HCT116 (cell line): Measurements from ENCODE around the gene USH1C. TPM values are rescaled to one million over a fixed set of nuclear protein-coding genes. Genes with fewer than 3 reads are reported as not detected.

Experiments
- ATAC-seq: fragments of 200-7000 bp; cut with Tn5 transposase; 2 replicates; pipeline ENCODE4 v1.9.1; 2020; ENCODE audit warnings: mild to moderate bottlenecking, moderate library complexity
- BruUV-seq: library from RNA; stranded (reverse); fragments of 400-500 nt; replicated peaks from 2 replicates; lab custom pipeline; 2021; lab: Mats Ljungman, UMichigan
- CTCF ChIA-PET: fragments of 300-600 bp; sonication (Branson Sonifier 250); formaldehyde crosslinking; loops from one replicate; lab custom pipeline; 2021; ENCODE audit warnings: antibody characterized with exemption; lab: Charles Lee
- POLR2A ChIA-PET: fragments of 300-600, 350-600 bp; sonication (Branson Sonifier 250); formaldehyde crosslinking; loops from one replicate; lab custom pipeline; 2021; ENCODE audit warnings: antibody characterized with exemption; lab: Charles Lee
- RAD21 ChIA-PET, 2 experiments: fragments of 300-600 bp; sonication (Branson Sonifier 250); formaldehyde crosslinking; loops; one replicate each; lab custom pipeline; 2023; ENCODE audit warnings: low total read pairs in 2 of 2; ENCODE audit not compliant: uncharacterized antibody in 2 of 2, unreplicated experiment in 2 of 2, low non-redundant PET in 1 of 2; lab: Charles Lee
- DNase-seq: peaks from one replicate; pipeline ENCODE4 v3.0.0-alpha.2; 2010; ENCODE audit warnings: low read depth, low spot score
- H2AFZ ChIP-seq: fragments of 200-600 bp; shearing (Covaris generic), sonication (generic); 2 replicates; pipeline ENCODE4 v1.6.1; 2017; ENCODE audit warnings: low read depth, mixed run types, mixed read lengths, antibody characterized with exemption, low read length; ENCODE audit not compliant: poor library complexity, severe bottlenecking
- H3K27ac ChIP-seq: 2 replicates; pipeline ENCODE4 v1.5.1; 2012; ENCODE audit warnings: low read depth, low read length
- H3K27me3 ChIP-seq: fragments of 200-600 bp; sonication (generic); 2 replicates; pipeline ENCODE4 v1.6.1; 2016; ENCODE audit warnings: mixed run types, low read length, mixed read lengths; ENCODE audit not compliant: insufficient read depth
- H3K36me3 ChIP-seq, 2 experiments: fragments of 200-500 bp in 1 of 2; fragments of 200-600 bp in 1 of 2; sonication (Bioruptor generic) in 1 of 2; sonication (generic) in 1 of 2; 2 replicates each; pipeline versions ENCODE4 v1.5.1 to v1.6.1; 2014 to 2016; ENCODE audit warnings: low read length in 2 of 2, inconsistent platforms in 1 of 2, mixed read lengths in 1 of 2, mixed run types in 1 of 2; ENCODE audit not compliant: insufficient read depth in 2 of 2, control insufficient read depth in 1 of 2
- H3K4me1 ChIP-seq, 2 experiments: fragments of 200-600 bp in 1 of 2; sonication (generic) in 1 of 2; 2 replicates each; pipeline versions ENCODE4 v1.5.1 to v1.6.1; 2012 to 2017; ENCODE audit warnings: low read length in 2 of 2, inconsistent platforms in 1 of 2, mild to moderate bottlenecking in 1 of 2, mixed read lengths in 1 of 2, mixed run types in 1 of 2, moderate library complexity in 1 of 2; ENCODE audit not compliant: insufficient read depth in 2 of 2, control insufficient read depth in 1 of 2
- H3K4me2 ChIP-seq: fragments of 200-600 bp; sonication (generic); 2 replicates; pipeline ENCODE4 v1.6.1; 2017; ENCODE audit warnings: mixed run types, low read length, mixed read lengths
- H3K4me3 ChIP-seq, 2 experiments: fragments of 200-600 bp in 1 of 2; sonication (generic) in 1 of 2; replicated peaks in 1 of 2; 2 replicates each; pipeline ENCODE4 v1.5.1; 2011 to 2016; ENCODE audit warnings: low read length in 2 of 2, control low read depth in 1 of 2, low read depth in 1 of 2, mild to moderate bottlenecking in 1 of 2, mixed read lengths in 1 of 2, mixed run types in 1 of 2
- H3K79me2 ChIP-seq: fragments of 200-600 bp; sonication (generic); 2 replicates; pipeline ENCODE4 v1.6.1; 2017; ENCODE audit warnings: mild to moderate bottlenecking, mixed run types, low read length, moderate library complexity, mixed read lengths; ENCODE audit not compliant: insufficient read depth
- H3K9ac ChIP-seq: fragments of 200-600 bp; sonication (generic); 2 replicates; pipeline ENCODE4 v1.6.1; 2016; ENCODE audit warnings: low read length, mixed read lengths
- H3K9me2 ChIP-seq: fragments of 200-600 bp; sonication (generic), shearing (Covaris generic); 2 replicates; pipeline ENCODE4 v1.6.1; 2017; ENCODE audit warnings: mixed run types, mild to moderate bottlenecking, moderate library complexity; ENCODE audit not compliant: insufficient read depth
- H3K9me3 ChIP-seq, 2 experiments: fragments of 200-500 bp in 1 of 2; fragments of 200-600 bp in 1 of 2; sonication (Bioruptor generic) in 1 of 2; sonication (generic) in 1 of 2; 2 replicates each; pipeline ENCODE4 v1.6.1; 2014 to 2017; ENCODE audit warnings: low read length in 2 of 2, mixed read lengths in 2 of 2, inconsistent platforms in 1 of 2, low read depth in 1 of 2, mild to moderate bottlenecking in 1 of 2, mixed run types in 1 of 2, moderate library complexity in 1 of 2; ENCODE audit not compliant: control insufficient read depth in 1 of 2, insufficient read depth in 1 of 2
- H4K20me1 ChIP-seq: fragments of 200-600 bp; sonication (generic), shearing (Covaris generic); 2 replicates; pipeline ENCODE4 v1.6.1; 2017; ENCODE audit warnings: mixed run types, mild to moderate bottlenecking, moderate library complexity; ENCODE audit not compliant: insufficient read depth
- CBX3 ChIP-seq: IDR thresholded peaks from 2 replicates; pipeline ENCODE4 v1.6.1; 2012; ENCODE audit warnings: low read depth
- EGR1 ChIP-seq: IDR thresholded peaks from 2 replicates; pipeline ENCODE4 v1.6.1; 2012; ENCODE audit warnings: low read depth
- EZH2 ChIP-seq: fragments of 200-600 bp; sonication (generic); IDR thresholded peaks from 2 replicates; pipeline ENCODE4 v1.6.1; 2017; ENCODE audit warnings: antibody characterized with exemption, mixed run types
- EZH2phosphoT487 ChIP-seq: fragments of 200-600 bp; IDR thresholded peaks from 2 replicates; pipeline ENCODE4 v1.6.1; 2018; ENCODE audit warnings: antibody characterized with exemption, borderline replicate concordance
- FOSL1 ChIP-seq: IDR thresholded peaks from 2 replicates; pipeline ENCODE4 v1.6.1; 2012; ENCODE audit warnings: low read depth
- MAX ChIP-seq: IDR thresholded peaks from 2 replicates; pipeline ENCODE4 v1.6.1; 2012
- POLR2A ChIP-seq: IDR thresholded peaks from 2 replicates; pipeline ENCODE4 v1.7.0; 2011; ENCODE audit warnings: borderline replicate concordance; ENCODE audit not compliant: insufficient read depth, insufficient read length; ENCODE audit errors: extremely low read depth
- RAD21 ChIP-seq: IDR thresholded peaks from 2 replicates; pipeline ENCODE4 v1.6.1; 2012; ENCODE audit warnings: low read depth, mild to moderate bottlenecking
- REST ChIP-seq: IDR thresholded peaks from 2 replicates; pipeline ENCODE4 v1.6.1; 2012; ENCODE audit warnings: low read depth
- SIN3A ChIP-seq: IDR thresholded peaks from 2 replicates; pipeline ENCODE4 v1.6.1; 2012; ENCODE audit warnings: low read depth
- SP1 ChIP-seq: IDR thresholded peaks from 2 replicates; pipeline ENCODE4 v1.6.1; 2012; ENCODE audit warnings: low read depth
- SRF ChIP-seq: IDR thresholded peaks from 2 replicates; pipeline ENCODE4 v1.6.1; 2012; ENCODE audit warnings: low read depth
- TCF7L2 ChIP-seq: IDR thresholded peaks from 2 replicates; pipeline ENCODE4 v1.7.0; 2011; ENCODE audit warnings: borderline replicate concordance, inconsistent platforms; ENCODE audit not compliant: insufficient read depth, insufficient read length; ENCODE audit errors: extremely low read depth
- YY1 ChIP-seq: IDR thresholded peaks from 2 replicates; pipeline ENCODE4 v1.6.1; 2011; ENCODE audit warnings: low read length, low read depth, moderate library complexity, mild to moderate bottlenecking; ENCODE audit not compliant: insufficient replicate concordance; ENCODE audit errors: extremely low read depth
- ZFX ChIP-seq: fragments of 450-650 bp; IDR thresholded peaks from 2 replicates; pipeline ENCODE4 v1.6.1; 2017
- ZNF274 ChIP-seq: fragments of 200-500 bp; sonication (Bioruptor generic); IDR thresholded peaks from 2 replicates; pipeline ENCODE4 v1.6.1; 2014; ENCODE audit warnings: mild to moderate bottlenecking, low read depth, low read length, inconsistent platforms
- intact Hi-C: fragments of 100-400 bp; cut with micrococcal nuclease; formaldehyde crosslinking; loops from 2 replicates; pipeline ENCODE4 v1.10.0; 2022
- total RNA-seq: library from RNA; stranded (reverse); gene quantifications from one replicate; pipeline ENCODE4 v1.2.1, GENCODE V29; 2021; ENCODE audit not compliant: unreplicated experiment

The USH1C gene
- total RNA-seq, 1 experiment from 2014 or later, result 13.4 TPM

- Histone ChIP-seq H3K36me3 (no peaks in the 10 kb centered on the region), H3K4me2 (no peak overlapping the region), H4K20me1 (no peaks in the 10 kb centered on the region), H3K27ac (no peak overlapping the region), H3K4me3 (no peak overlapping the region), H3K9me2 (no peaks in the 10 kb centered on the region), H3K79me2 (no peaks in the 10 kb centered on the region), H3K27me3 (no peaks in the 10 kb centered on the region), H3K9ac (no peak overlapping the region)
- DNase-seq (no peak), ATAC-seq (no peak)
- ChIA-PET POLR2A (no interaction called here), RAD21 (no interaction called here), CTCF (interaction anchor here (1.2 to 1.8 kb wide), 3 partner anchors 8 to 178 kb away, joined by 3 to 6 read pairs (median 3); partner anchors contain the start of gene USH1C)
- intact Hi-C loops, result no loop called here
- TF ChIP-seq FOSL1, result no peak
- TF ChIP-seq ZNF274, result no peak
- TF ChIP-seq RAD21, result no peak
- TF ChIP-seq ZFX, result no peak
- TF ChIP-seq YY1, result no peak
- no peak for TF ChIP-seq SRF
- TF ChIP-seq EZH2phosphoT487, result no peak
- TF ChIP-seq MAX, result no peak
- no peak for TF ChIP-seq POLR2A
- TF ChIP-seq EZH2, result no peak
- no peak for TF ChIP-seq CBX3
- TF ChIP-seq SIN3A, result no peak
- TF ChIP-seq EGR1, result no peak
- no peak for TF ChIP-seq TCF7L2
- no peak for TF ChIP-seq SP1
- no peak for TF ChIP-seq REST
- TF ChIP-seq, all 23 proteins: peak for 0
- BruUV-seq, result no TSS peak
- peaks cover 0 to 3% of the 10 kb centered on the region in 2 experiments; a peak in 2 of 4 replicates for H3K4me1 ChIP-seq
- H2AFZ ChIP-seq, result no peak overlapping the region
- H3K9me3 ChIP-seq, result no peaks in the 10 kb centered on the region
Measured at GRCh38 chr11:17552392-17553248, 8.4 kb upstream of the USH1C start.
